ENCODE measurements around the gene FADS6. TPM values are rescaled to one million over a fixed set of nuclear protein-coding genes. Genes with fewer than 3 reads are reported as not detected.

The FADS6 gene
- polyA plus RNA-seq, 1 donor (not counting 4 experiments of a cell fraction or from before 2014, with no cell fraction given), result 0.07 TPM

GRCh38 chr17:74883241-74883745, 10.1 kb downstream of the FADS6 start:
- Histone ChIP-seq H3K4me3 (ENCODE audit: control insufficient read depth in 2 of 3, extremely low read depth in 1 of 3, insufficient read depth in 2 of 3, low read depth in 1 of 3, low read length in 3 of 3) (no peak overlapping the region), H3K4me2 (ENCODE audit: control insufficient read depth, extremely low read depth, insufficient read depth, low read depth, low read length) (no peak overlapping the region), H3K27me3 (ENCODE audit: control insufficient read depth, extremely low read depth, insufficient read depth, low read length) (no peaks in the 10 kb centered on the region), H4K20me1 (ENCODE audit: control insufficient read depth, extremely low read depth, insufficient read depth, low read length) (no peaks in the 10 kb centered on the region), H3K9me3 (ENCODE audit: control insufficient read depth, low read depth, low read length) (no peaks in the 10 kb centered on the region), H3K4me1 (ENCODE audit: control insufficient read depth, extremely low read depth, insufficient read depth, low read length) (peaks cover 4% of the 10 kb centered on the region), H3K79me2 (ENCODE audit: control insufficient read depth, insufficient read depth, low read length) (no peaks in the 10 kb centered on the region), H3K27ac (ENCODE audit: control insufficient read depth, insufficient read depth, low read length) (no peak overlapping the region), H2AFZ (ENCODE audit: control insufficient read depth, low read length) (no peak overlapping the region), H3K36me3 (ENCODE audit: control insufficient read depth in 2 of 2, extremely low read depth in 1 of 2, insufficient read depth in 2 of 2, low read length in 2 of 2) (no peaks in the 10 kb centered on the region), H3K9ac (ENCODE audit: control insufficient read depth, extremely low read depth, insufficient read depth, low read length) (no peak overlapping the region), H3K9me1 (ENCODE audit: control insufficient read depth, extremely low read depth, insufficient read depth, low read length) (no peaks in the 10 kb centered on the region)
- dilution Hi-C loops (cut with MboI; ENCODE audit: extremely low pct_ligation_motif_present, low sequenced_read_pairs), result no loop called here
- TF ChIP-seq, protein P1, sequence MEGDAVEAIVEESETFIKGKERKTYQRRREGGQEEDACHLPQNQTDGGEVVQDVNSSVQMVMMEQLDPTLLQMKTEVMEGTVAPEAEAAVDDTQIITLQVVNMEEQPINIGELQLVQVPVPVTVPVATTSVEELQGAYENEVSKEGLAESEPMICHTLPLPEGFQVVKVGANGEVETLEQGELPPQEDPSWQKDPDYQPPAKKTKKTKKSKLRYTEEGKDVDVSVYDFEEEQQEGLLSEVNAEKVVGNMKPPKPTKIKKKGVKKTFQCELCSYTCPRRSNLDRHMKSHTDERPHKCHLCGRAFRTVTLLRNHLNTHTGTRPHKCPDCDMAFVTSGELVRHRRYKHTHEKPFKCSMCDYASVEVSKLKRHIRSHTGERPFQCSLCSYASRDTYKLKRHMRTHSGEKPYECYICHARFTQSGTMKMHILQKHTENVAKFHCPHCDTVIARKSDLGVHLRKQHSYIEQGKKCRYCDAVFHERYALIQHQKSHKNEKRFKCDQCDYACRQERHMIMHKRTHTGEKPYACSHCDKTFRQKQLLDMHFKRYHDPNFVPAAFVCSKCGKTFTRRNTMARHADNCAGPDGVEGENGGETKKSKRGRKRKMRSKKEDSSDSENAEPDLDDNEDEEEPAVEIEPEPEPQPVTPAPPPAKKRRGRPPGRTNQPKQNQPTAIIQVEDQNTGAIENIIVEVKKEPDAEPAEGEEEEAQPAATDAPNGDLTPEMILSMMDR (optimal IDR thresholded peaks at IDR 0.05 in 1 of 3, IDR thresholded peaks at IDR 0.05 in 1 of 3, conservative IDR thresholded peaks at IDR 0.05 in 1 of 3; ENCODE audit: extremely low read depth in 1 of 3, insufficient read depth in 2 of 3, low read length in 3 of 3), result no peak
- TF ChIP-seq EZH2 (IDR thresholded peaks at IDR 0.05; ENCODE audit: low read length), result no peak
- FAIRE-seq (no peak), DNase-seq (ENCODE audit: low read depth, low spot score) (no peak)

DNA sequence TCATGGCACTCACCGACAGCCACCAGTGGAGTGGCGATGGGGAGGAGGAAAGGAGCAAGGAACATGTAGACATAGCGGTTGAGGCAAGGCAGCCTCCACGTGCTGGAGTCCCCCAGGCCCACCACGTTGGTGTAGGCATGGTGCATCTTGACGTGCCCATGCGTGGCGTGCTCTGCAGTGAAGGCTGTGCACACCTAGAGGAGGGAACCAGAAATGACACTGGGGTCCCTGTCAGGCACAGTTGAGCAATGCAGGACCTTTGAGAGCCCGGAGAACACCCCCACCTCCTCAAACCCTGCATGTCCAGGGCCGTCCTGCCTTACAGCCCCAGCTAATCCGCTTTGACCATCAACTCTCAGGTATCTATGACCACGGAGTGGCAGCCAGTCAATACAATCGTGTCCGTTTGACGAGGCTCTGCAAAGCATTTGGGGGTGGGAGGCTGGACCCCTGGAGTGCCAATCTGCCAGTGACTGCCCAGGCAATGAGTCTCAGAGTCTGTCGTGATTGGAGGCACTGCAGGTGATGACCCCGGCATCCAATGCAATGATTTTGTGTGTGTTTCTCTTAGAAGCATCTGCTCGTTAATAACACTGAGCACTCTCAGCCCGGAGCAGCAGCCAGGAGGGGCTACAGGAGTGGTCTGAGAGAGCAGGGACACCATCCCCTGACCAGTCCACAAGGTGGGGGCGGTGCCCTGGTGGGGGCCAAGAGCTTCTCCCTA, 10.8 kb downstream of the FADS6 start:
- Histone ChIP-seq H3K27ac (ENCODE audit: control insufficient read depth, insufficient read depth, low read length) (no peak overlapping the region), H3K9ac (ENCODE audit: control insufficient read depth, extremely low read depth, insufficient read depth, low read length) (no peak overlapping the region), H3K4me1 (ENCODE audit: control insufficient read depth, extremely low read depth, insufficient read depth, low read length) (peaks cover 8% of the 10 kb centered on the region), H3K4me2 (ENCODE audit: control insufficient read depth, extremely low read depth, insufficient read depth, low read depth, low read length) (no peak overlapping the region), H3K27me3 (ENCODE audit: control insufficient read depth, extremely low read depth, insufficient read depth, low read length) (no peaks in the 10 kb centered on the region), H4K20me1 (ENCODE audit: control insufficient read depth, extremely low read depth, insufficient read depth, low read length) (no peaks in the 10 kb centered on the region), H3K9me3 (ENCODE audit: control insufficient read depth, low read depth, low read length) (no peaks in the 10 kb centered on the region), H3K36me3 (ENCODE audit: control insufficient read depth in 2 of 2, extremely low read depth in 1 of 2, insufficient read depth in 2 of 2, low read length in 2 of 2) (no peaks in the 10 kb centered on the region), H3K4me3 (ENCODE audit: control insufficient read depth in 2 of 3, extremely low read depth in 1 of 3, insufficient read depth in 2 of 3, low read depth in 1 of 3, low read length in 3 of 3) (no peak overlapping the region), H3K79me2 (ENCODE audit: control insufficient read depth, insufficient read depth, low read length) (no peaks in the 10 kb centered on the region), H3K9me1 (ENCODE audit: control insufficient read depth, extremely low read depth, insufficient read depth, low read length) (no peaks in the 10 kb centered on the region), H2AFZ (ENCODE audit: control insufficient read depth, low read length) (no peak overlapping the region)
- no peak for TF ChIP-seq EZH2 (IDR thresholded peaks at IDR 0.05; ENCODE audit: low read length)
- TF ChIP-seq, protein P1 (optimal IDR thresholded peaks at IDR 0.05 in 1 of 3, IDR thresholded peaks at IDR 0.05 in 1 of 3, conservative IDR thresholded peaks at IDR 0.05 in 1 of 3; ENCODE audit: extremely low read depth in 1 of 3, insufficient read depth in 2 of 3, low read length in 3 of 3), result no peak
- dilution Hi-C loops (cut with MboI; ENCODE audit: extremely low pct_ligation_motif_present, low sequenced_read_pairs), result no loop called here
- no peak for DNase-seq (ENCODE audit: low read depth, low spot score)
- no peak for FAIRE-seq

Data from keratinocyte (primary cell).